HG03103 (cell line): ENCODE measurements around the gene WHAMM.

Experiments used
- ATAC-seq: cut with Tn5 transposase; IDR thresholded peaks from one replicate; pipeline ENCODE4 v1.9.1; 2021; ENCODE audit warnings: low read depth; ENCODE audit not compliant: unreplicated experiment

Gene WHAMM

DNA sequence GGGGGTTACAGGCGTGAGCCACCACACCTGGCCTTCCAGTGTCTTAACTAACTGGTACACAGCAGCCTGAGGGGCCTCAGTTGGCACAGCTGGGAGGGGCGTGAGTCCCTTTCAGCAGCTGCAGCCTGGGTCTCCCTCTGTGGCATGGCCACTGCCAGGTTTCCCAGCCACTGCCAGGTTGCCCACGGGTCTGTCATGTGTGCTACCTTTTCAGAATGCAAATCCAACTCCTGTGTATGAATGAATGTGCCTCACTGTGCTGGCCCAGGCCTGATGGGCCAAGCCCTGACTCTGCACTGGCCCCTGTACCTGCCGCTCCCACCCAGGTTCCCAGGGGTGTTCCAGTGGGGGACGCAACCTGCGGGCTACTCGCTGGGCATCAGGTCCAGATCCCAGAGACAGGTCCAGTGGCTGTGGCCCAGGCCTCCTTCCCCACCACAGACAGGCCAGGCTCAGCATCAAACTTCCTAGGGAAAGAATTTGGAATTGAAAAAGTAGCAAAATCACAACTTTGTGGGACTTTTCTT is 26.0 kb downstream of the WHAMM start:
- ATAC-seq, result no peak

DNA sequence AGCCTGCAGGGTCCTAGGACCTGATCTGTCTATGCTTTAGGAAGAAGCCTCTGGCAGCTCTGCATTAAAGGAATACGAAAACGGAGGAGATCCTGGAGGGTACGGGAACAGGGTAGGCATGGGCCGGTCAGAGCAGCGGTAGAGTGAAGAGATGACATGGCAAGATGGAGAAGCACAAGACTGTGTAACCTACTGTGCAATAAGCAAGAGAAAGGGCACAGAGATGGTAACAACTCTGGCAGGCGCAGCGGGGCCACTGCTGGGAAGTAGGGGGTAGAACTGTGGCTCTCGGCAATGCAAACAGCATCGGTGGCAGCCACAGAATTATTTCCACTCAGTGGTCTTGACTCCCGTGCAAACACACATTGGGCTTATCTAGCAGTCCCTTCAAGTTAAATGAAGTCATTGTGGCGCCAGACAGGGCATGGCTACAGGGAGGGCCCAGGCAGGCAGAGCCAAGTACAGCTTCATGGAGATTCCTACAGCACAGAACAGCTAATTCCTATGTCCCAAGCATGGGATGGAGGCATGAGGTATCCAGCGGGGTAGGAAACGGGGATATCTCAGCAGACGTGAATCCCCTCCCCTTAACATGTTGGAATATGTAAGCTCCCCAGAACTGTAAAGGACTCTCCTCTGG is 28.8 kb downstream of the WHAMM start:
- ATAC-seq, result no peak

DNA sequence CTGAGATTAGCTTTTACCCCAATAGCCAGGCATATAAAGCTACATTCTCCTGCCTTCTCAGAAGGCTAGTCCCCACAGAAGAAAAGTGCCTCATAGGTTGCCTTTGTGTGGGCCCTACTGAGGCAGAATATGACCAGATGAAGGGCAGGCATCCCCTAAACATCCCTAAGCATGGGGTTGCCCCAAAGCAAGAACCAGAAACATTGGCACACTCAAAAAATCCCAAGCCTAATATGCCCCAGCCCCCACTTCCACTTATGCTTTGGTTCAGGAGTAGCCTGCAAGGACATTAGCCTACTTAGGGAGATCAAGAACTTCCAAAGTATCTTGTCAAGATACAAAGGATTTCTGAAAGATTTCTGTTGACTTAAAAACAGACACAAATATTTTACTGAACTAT is 29.7 kb downstream of the WHAMM start:
- ATAC-seq, result no peak

DNA sequence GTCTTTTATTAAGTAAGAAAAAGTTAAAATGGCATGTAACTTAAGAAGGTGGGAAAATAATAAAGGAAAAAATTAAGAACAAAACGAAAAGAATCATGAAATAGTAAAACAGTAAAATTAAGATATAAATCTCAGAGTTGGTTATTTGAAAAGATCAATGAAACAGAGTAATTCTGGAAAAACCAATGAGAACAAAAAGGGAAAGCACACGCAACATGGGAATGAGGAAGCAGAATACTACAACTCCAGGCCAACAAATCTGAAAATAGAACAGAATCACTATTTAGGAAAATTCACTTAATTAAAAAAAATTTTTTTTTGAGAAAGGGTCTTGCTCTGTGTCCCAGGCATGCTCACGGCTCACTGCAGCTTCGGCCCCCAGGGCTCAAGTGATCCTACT is 30.7 kb downstream of the WHAMM start:
- ATAC-seq, result no peak

DNA sequence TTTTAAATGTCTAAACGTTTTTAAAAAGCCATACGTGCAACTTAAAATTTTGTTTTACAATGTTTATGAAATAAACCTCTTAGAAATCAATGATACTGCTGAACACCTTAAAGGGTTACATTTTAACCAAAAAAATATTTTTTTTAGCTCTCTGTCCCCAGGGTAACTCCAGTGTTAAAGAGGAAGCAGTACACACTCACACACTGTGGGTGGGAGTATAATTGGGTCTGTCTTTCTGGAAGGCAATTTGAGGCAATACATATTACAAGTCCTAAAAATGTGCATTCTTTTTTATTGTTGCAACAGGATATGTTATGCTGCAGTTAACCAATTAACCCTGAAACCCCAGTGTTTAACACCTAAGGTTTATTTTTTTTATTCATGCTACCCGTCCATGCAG is 34.1 kb downstream of the WHAMM start:
- ATAC-seq, result no peak

DNA sequence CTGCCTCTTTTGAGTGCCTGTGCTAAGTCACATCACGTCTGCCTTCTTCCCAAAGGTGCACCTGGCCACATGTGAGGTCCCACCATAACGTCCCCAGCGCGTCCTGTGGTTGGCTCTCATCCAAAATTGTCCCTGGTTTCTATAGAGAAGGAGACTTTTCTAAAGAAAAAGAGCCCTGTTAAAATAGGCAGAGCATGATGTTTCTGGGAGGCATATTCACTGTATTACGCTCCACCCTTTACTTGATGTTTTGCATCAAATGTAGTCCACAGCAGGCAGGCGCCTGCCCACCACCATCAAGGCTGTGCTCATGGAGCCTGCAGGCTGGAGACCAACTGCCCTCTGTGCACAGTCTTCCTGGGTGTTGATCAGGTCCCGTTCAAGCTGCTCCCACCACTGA is 36.3 kb downstream of the WHAMM start:
- no peak for ATAC-seq

DNA sequence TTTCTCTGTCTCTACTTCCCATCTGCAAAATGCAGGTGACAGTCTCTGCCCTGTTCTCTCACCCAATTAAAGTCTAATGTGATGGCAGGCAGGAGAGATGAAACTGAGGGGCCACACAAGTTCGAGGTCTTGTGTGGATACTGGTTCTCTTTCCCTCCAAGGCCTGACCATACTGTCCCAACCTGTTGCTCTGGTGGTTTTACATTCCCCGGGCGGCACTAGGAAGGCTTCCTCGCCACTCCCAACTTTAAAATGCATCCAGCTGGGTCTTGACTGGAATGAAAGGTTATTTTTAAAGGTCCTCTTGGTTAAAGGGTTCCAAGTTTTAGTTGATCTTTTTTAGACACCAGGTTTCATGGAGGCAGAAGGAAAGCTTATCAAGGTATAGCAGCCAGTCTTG is 37.2 kb downstream of the WHAMM start:
- no peak for ATAC-seq

DNA sequence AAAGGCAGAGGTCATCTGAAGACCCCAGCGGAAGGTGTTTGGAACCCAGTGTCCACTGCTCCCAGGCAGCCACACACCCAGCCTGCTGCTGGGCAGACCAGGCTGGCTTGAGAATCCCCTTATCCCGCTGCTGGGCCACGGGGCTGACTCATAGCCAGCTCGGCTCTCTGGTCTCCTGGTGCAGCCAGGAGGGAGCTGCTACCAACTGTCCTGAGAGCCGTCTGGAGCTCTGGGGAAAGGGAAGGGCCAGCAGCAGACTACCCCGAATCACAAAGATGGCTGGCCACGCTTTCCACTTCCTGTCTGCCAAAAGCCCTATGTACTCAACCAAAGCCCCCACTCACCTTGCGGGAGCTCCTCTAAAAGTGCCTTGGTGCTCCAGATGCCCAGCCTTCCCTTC is 38.3 kb downstream of the WHAMM start:
- no peak for ATAC-seq

DNA sequence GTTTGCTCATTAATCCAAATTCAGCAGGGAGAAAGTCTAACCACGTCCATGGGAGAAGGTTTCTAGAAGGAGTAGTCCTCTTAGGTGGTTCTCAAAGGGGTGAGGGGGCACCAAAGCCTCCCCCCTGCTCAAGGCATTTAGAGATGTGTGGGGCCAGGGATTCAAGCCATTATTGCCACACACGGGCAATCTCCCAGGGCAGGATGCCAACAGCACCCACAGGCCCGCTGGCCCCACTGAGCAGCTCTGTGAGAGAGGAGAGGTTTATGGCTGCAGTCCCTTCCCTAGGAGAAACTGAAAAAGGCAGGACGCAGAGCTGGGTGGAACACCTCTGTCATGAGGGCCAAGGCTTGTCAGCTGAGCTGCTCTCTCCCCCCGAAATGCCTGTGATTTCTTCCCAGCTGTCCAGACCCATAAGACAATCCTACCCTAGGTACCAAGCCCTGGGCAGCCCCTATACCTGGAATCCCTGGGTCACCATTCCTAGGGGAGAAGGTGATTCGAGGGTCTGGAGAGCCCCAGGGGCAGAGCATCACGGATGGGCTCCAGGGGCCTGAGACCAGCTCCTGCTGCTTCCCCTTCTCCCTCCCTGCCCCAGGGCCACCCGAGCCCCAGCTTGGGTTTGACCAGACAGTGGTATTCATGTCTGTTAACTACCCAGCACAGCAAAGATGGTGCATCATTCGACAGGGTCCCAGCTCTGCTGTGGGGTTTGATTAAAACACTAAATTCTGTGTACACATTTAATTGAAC is 39.0 kb downstream of the WHAMM start:
- ATAC-seq, result no peak

DNA sequence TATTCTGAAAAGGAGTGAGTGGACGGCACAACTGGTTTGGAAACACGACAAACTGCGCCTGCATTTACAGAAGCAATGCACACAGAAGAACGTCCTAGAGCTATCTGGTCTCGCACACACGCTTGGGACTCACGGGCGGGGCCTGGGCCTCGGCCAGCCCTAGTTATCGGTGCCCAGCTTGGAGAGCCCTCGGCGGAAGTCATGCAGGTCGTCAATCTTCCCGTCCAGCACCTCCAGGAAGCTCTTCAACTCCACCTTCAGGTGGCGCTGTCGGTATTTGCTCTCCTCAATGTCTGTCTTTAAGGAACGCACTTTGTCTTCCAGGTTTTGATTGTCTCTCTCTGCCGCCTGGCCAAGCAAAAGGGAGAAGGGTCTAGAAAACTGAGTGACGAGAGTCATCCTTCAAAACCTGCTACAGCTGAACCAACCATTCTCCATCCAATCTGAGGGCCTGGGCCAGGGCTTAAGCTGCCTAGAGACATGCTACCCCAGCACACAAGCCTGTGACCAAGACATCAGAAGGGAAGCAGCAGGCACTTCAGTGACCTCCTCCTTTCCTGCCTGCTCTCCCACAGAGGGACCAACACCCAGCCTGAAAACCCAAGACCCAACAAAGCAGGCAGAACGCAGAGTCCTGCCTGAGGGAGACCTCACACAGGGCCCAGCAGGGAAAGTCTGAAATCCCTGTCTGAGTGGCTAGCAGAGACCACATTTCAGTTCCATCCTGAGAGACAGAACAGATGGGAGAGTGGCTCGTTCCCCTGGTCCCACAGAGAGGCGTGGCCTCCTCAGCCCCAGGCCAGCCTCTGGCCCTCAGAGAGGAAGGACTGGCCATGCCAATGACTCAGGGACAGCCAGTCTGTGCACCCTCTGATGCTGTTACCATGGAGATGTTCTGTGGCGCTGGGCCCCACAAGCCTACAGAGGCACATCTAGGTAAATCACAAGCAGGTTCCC is 40.4 kb downstream of the WHAMM start:
- no peak for ATAC-seq

DNA sequence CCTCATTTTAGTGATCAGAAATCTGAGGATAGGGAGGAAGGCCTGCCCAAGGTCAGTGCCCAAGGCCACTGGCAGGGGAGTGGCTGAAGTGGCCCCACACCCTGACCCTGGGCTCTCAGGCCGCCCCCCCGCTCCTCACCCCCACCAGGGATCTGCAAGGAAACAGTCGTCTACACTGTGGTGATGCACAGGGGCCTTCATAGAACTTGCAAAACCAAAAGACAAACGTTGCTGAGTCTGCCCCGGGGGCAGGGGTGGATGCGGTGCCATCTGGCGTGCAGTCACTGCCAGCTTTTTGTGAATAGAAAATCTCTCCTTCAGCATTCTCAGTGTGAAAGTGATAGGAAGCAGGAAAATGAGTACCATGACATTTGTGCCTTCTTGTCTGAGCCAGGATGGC is 41.3 kb downstream of the WHAMM start:
- no peak for ATAC-seq

DNA sequence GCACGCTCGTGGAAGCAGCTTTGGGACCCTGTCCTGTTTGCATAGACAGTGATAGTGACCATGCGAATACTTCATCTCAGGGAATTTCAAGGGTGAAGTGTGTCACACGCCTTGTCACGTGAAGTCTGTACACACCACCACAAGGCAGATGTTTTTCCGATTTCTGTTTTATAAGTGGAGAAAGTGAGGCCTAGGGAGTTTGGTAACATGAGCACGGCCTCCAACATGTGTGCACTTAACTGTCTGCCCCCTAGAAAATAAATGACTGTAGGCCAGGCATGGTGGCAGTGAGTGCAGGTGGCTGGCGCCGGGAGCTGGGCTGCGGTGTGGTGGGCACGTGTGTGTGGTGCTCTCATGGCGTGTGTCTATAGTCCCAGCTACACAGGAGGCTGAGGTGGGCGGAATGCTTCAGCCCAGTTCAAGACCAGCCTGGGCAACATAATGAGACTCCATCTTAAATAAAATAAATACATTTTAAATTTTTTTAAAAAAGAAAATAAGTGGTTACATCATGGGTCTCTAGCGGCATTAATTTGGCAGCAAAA is 42.0 kb downstream of the WHAMM start:
- ATAC-seq, result no peak

DNA sequence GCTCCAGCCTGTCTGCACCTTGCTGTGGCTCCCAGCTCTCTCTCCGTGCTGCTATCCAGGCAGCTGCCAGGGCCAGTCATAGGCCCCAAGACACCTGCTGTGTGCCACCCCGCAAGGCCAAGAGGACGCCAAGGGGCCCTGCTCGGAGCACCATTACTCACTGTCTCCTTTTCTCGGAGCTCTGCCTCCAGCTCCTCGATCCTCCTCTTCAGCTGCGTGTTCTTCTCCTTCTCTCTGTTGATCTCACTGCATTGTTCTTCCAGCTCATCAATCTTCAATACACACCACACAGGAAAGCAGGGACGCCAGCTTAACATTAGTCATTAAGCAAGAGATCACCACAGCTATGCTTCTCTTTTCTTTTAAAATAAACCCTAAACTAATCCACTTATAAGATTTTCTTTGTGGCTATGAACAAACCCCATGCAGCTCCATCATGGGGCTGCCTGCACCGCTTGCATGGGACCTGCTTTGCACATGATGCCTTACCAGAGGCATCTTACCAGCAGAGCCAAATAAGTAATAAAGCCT is 42.6 kb downstream of the WHAMM start:
- ATAC-seq, result no peak

DNA sequence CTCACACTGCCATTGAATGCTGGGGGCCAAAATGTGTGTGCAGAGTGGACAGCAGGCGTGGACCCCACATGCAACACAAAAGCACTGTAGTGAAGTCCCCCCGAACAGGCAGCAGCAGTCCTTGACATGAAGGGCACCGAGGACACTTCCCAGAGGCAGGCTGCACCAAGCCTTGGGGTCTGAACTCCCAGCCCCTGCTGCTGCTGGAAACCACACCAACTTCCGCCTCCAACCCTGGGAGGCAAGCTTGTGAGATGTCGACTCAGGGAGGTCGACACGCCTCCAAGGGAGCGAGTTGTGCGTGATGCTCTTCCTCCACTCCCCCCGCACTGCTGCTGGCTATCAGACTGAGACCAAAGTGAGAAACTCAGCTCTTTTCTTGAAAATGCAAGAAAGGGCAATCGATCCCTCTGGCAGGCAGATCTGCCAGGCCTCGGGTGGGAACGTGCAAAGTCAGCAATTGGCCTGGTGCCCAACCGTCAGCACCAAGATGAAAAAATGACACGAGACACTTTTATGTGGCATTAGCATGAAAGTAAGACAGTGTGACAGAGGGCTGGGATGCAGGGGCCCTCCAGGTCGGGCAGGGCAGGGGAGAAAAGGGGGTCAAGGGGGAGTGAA is 43.6 kb downstream of the WHAMM start:
- ATAC-seq, result no peak

DNA sequence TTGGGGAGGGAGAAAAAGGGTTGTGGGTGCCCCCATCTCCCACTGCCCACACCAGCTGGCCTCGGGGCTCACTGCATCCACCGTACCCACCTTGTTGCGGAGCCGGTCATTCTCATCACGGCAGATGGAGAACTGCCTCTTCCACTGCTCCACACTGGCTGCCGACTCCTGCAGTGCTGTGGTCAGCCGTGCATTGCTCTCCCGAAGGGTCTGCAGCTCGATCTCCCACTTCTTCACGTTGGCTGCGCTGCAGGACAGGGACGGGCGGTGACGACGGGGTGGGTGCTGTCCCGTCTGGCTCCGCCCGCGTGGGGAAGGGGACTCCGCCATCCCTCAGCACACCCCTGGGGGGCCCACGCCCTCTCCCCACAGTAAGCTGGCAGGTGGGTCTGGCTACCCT is 45.1 kb downstream of the WHAMM start:
- no peak for ATAC-seq

DNA sequence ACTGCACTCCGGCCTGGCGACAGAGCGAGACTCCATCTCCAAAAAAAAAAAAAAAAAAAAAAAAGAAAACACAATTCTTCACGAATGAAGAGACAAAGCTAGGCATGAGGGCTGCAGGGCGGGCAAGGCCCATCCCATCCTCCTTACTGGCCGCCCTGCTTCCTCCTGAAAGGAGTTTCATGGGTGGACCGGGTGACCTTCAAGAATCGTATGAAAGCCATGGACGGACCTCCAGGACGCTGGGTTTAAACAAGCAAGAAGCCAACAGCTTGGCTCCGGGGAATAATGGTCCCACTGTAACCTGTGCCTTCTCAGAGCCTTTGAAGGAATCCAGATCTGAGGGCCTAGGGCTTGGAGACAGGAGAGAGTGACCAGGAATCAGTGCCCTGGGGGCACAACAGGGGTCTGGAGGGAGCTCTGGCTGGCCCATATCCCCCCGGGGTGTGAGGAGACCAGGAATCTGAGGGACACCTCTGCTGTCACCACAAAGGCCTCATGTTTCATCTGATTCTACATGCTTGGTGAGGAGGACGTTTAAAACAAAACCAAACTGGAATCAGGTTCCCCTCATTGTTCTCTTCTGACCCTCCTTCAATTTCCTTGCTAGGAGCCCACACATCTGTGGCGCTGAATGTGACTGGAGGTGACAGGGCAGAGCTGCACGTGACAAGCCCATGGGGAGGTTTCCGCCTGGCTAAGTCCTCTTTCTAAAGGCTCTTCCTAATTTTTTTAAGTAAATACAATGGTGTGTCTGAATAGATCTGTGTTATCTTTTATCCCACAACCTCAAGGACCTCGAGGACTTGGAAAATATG is 46.1 kb downstream of the WHAMM start:
- no peak for ATAC-seq

DNA sequence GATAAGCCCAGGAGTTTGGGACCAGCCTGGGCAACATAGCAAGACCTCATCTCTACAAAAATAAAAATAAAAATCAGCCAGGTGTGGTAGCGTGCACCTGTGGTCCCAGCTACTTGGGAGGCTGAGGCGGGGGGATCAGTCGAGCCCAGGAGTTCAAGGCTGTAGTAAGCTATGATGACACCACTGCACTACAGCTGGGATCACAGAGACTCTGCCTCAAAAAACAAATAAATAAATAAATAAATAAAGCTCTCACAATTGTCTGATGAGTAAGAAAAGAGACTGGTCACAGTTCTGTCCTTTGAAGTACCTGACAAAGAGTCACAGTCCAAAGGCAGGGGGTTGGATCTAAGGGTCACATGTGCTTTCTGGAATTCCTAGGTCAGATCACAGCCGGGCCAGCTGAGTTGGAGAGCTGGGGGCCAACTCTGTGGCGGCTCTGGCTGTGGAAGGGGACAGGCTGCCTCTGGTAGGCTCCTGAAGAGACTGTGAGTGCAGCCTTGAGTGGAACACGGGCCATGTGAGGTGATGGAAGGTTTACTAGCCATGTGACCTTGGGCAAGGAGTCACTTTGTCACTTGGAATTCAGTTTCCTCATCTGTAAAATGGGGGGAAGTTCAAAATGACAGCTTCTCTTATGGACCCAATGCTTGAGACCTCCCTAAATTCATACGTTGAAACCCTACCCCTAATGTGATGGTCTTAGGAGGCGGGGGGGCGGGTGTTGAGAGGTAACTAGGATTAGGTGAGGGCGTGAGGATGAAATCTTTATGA is 47.2 kb downstream of the WHAMM start:
- ATAC-seq, result no peak

DNA sequence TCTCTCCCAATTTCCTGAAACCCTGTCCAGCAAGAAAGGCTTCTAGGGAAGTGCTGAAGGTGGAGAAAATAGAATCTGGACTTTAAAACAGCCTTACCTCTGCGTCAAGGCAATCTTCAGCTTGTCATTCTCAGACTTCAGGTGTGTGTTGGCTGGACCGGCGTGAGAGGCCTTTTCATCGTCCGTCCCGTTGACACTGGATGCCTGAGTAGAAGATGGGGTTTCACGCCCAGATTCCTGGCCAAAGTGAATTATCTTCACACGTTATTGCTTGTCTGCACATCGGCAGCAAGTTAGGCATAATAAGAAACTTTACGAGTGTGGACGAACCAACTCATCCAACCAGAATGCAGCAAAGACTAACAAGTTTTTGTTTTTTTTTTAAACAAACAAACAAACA is 49.5 kb downstream of the WHAMM start:
- ATAC-seq, result no peak

DNA sequence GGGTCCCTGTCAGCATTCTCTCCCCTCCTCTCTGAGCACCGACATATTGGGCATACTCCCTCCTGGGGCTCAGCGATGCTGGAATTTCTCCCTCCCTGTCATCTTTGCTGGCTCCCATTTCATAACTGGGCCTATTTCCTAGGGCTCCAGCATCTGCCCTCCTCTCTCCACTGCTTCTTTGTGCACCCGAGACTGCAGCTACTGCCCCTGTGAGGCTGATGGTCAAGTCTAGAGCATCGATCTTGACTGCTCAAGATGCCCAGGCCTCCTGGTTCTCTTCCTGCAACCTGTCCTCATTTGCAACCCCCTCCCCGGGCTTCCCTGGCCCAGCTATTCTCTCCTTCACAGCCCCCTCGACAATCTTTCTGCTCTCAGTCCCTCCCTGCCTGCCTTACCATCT is 53.5 kb downstream of the WHAMM start:
- ATAC-seq, result no peak
